Measurements from ENCODE around the gene CAPSL.

DNA sequence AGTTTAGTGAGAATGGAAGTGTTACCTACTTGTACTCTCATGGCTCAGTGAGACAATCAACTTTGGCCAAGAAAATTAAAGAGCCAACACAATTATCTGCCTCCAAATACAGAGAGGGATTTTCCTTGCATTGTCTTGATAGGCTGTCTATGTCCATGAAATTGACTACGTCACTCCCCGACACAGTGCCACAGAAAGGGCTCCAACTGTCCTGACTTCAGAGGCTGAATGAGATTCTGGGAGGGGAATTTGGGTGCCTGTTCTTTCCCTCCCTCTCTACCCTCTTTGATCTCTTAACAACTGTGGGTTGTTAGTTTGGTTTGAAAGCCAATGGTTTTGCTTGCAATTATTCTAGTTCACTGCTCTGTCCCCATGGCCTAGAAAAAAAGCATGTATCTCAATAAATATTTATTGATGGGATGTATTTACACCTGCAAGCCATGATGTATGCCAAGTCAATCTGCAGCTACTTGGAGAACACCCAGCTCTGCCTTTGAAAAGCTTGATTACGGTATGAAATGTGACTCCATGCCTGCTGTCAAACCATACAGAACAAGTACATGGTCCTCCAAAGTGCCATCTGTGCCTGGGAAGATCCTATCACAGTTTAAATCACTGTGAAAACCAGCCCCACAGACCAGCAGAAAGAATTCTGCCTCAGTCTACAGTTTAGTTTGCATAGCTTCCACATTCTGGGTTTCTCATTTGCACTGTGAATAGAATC, 37.3 kb downstream of the CAPSL start:
- TF ChIP-seq, protein P1, sequence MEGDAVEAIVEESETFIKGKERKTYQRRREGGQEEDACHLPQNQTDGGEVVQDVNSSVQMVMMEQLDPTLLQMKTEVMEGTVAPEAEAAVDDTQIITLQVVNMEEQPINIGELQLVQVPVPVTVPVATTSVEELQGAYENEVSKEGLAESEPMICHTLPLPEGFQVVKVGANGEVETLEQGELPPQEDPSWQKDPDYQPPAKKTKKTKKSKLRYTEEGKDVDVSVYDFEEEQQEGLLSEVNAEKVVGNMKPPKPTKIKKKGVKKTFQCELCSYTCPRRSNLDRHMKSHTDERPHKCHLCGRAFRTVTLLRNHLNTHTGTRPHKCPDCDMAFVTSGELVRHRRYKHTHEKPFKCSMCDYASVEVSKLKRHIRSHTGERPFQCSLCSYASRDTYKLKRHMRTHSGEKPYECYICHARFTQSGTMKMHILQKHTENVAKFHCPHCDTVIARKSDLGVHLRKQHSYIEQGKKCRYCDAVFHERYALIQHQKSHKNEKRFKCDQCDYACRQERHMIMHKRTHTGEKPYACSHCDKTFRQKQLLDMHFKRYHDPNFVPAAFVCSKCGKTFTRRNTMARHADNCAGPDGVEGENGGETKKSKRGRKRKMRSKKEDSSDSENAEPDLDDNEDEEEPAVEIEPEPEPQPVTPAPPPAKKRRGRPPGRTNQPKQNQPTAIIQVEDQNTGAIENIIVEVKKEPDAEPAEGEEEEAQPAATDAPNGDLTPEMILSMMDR (IDR thresholded peaks at IDR 0.05): no peak
- TF ChIP-seq POLR2A (IDR thresholded peaks at IDR 0.05): no peak

Data from uterus (tissue), 2 donors.